NCI-H345 treated with DMSO at 0.1 percent for 48 hours (cell line): Measurements from ENCODE around the gene SLC30A7.

Source experiments
- DNase-seq: peaks from one replicate; lab custom pipeline; 2025; ENCODE audit not compliant: unreplicated experiment; lab: John Stamatoyannopoulos, UW

The SLC30A7 gene

GRCh38 chr1:100971021-100971420 is 75.1 kb downstream of the SLC30A7 start:
- DNase-seq, result no peak

- DNase-seq, result no peak
Measured at GRCh38 chr1:100972185-100972584, 76.3 kb downstream of the SLC30A7 start.

GRCh38 chr1:100976936-100977335 is 81.0 kb downstream of the SLC30A7 start:
- no peak for DNase-seq

- DNase-seq, result no peak
Measured at GRCh38 chr1:100979631-100980030, 83.7 kb downstream of the SLC30A7 start.

GRCh38 chr1:100982793-100983192 is 86.9 kb downstream of the SLC30A7 start:
- no peak for DNase-seq

- DNase-seq, result no peak
Measured at GRCh38 chr1:100988121-100988520, 92.2 kb downstream of the SLC30A7 start.

GRCh38 chr1:100989306-100990077 is 93.6 kb downstream of the SLC30A7 start:
- no peak for DNase-seq

GRCh38 chr1:100995198-100995988 is 99.5 kb downstream of the SLC30A7 start:
- DNase-seq, result no peak

GRCh38 chr1:100998426-100998825 is 102.5 kb downstream of the SLC30A7 start:
- no peak for DNase-seq

- no peak for DNase-seq
Measured at GRCh38 chr1:101000131-101000873, 104.4 kb downstream of the SLC30A7 start.

GRCh38 chr1:101002551-101002950 is 106.7 kb downstream of the SLC30A7 start:
- no peak for DNase-seq

- DNase-seq, result no peak
Measured at GRCh38 chr1:101003012-101003650, 107.2 kb downstream of the SLC30A7 start.

- DNase-seq, result peak; percentile 67
Measured at GRCh38 chr1:101004061-101004460, 108.2 kb downstream of the SLC30A7 start.

- DNase-seq, result no peak
Measured at GRCh38 chr1:101004670-101005069, 108.8 kb downstream of the SLC30A7 start.

- no peak for DNase-seq
Measured at GRCh38 chr1:101005183-101005582, 109.3 kb downstream of the SLC30A7 start.

GRCh38 chr1:101005871-101006270 is 110.0 kb downstream of the SLC30A7 start:
- DNase-seq, result no peak

GRCh38 chr1:101006553-101006952 is 110.7 kb downstream of the SLC30A7 start:
- DNase-seq, result no peak

GRCh38 chr1:101008229-101008834 is 112.4 kb downstream of the SLC30A7 start:
- no peak for DNase-seq

GRCh38 chr1:101013776-101014175 is 117.9 kb downstream of the SLC30A7 start:
- DNase-seq, result no peak

GRCh38 chr1:101017448-101017847 is 121.6 kb downstream of the SLC30A7 start:
- no peak for DNase-seq

GRCh38 chr1:101022294-101022693 is 126.4 kb downstream of the SLC30A7 start:
- DNase-seq, result no peak
